Epidermal melanocyte (primary cell): ENCODE data around the gene MAP4K1.

Source experiments
- DNase-seq: peaks from one replicate; pipeline ENCODE4 v3.0.0; 2011; ENCODE audit warnings: low spot score; ENCODE audit not compliant: insufficient read length

Gene MAP4K1

DNA sequence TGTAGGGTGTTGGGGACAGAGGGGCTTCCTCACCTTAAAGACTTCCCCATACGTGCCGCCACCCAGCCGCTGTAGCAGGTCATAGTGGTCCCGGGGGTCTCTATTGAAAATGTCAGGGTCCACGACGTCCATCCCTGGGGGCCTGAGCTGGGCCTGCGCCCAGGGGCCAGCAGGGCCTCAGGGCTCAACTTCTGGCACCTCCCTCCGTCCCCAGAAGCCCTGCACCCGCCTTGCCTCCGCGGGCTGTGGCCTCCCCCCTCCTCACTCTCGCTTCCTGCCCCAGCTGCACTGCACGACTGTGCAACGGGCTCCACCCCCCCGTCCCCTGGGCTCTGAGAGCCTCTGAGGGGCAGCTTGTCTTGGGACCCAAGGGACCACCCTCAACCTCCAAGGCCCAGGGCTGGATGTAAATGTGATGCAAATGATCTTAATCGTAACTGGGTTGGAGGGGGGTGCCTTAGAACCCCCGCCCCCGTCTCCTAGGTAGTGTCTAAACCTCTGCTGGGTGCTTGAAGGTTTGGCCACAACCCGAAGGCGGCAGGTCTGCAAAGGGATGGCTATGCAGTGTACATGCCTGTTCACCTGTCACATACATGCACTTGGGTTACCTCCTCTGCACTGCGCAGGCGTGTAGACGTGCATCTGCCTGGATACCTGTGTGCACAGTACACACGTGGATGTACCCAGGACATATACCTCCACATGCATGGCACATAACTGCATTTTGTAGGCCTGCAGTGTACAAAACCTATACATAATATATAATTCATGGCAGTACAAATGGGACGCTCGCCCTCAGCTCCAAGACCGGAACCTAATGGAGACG lies at the start of gene MAP4K1:
MAP4K1 (minus strand) TSS at position 190 of the 826 bp plus-strand sequence; CDS start at position 132, 58 bp downstream.
- DNase-seq: no peak

DNA sequence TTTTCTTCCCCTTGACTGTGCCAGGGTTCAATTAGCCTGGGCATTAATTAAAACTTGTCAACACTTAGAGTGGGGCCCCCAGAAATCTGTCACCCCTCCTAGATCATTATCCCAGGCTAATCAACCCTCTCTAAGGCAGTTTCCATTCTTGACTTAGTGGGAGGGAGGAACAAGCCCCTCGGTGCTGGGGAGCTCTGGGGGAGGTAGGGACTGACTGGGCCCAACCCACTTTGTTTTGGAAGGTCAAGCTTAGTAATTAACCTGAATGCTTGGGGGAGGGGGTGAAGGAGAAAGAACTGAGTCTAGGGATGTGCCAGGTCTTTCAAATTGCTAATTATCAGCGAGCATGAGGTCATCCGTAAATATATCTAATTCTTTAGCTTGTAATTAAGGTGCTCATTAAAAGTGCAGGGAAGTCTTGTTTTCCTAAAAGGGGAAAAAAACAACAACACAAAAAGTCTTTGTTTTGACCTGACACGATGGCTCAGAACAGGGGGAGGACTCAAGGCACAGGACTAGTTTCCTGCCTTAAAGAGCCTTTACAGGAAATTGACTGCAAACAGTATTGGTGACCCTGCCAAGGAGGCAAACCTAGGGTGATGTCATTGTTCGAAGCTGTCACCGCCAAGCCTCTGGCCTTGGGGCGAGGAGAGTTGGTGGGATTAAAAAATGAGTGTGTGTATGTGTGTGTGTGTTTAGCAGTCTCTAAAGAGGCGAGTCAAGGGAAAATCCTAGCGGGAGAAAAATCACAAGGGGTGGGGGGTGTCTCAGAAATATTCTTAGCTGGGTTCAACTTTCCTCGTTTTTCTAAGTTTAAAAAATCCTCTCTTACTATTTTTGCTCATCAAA lies 49.1 kb upstream of the MAP4K1 start:
- peak; percentile 38 for DNase-seq

DNA sequence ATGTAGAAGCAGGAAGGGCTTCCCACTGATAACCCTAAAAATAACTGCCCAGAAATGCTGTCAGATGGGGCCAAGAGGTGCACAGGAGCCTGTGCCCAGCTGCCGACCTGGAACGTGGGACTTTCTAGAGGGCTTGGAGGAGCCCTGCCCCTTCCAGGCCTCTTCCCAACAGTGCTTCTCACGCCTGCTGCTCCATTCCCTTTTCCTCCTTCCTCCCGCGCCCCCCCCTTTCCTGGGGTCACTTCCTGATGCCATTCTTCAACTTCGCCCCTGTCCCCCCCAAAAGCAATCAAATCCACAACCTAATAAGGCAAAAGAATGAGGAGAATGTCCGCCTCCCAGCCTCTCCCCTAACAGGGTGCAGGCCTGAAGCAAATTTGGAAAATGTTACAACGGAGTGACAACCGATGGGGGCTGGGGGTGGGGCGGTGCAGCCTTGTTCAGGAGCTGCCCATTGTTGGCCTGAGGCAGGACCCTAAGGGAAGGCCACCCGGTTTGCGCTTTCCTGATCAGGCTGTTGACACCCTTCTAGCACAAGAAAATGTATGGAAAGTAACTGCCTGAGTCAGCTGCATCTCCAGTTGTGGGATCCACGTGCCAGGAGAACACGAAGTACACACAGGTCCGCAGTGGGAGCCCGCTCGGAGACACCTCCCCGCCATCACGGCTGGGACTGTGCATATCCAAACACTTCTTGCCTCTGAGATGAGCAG lies 48.4 kb upstream of the MAP4K1 start:
- DNase-seq: no peak

DNA sequence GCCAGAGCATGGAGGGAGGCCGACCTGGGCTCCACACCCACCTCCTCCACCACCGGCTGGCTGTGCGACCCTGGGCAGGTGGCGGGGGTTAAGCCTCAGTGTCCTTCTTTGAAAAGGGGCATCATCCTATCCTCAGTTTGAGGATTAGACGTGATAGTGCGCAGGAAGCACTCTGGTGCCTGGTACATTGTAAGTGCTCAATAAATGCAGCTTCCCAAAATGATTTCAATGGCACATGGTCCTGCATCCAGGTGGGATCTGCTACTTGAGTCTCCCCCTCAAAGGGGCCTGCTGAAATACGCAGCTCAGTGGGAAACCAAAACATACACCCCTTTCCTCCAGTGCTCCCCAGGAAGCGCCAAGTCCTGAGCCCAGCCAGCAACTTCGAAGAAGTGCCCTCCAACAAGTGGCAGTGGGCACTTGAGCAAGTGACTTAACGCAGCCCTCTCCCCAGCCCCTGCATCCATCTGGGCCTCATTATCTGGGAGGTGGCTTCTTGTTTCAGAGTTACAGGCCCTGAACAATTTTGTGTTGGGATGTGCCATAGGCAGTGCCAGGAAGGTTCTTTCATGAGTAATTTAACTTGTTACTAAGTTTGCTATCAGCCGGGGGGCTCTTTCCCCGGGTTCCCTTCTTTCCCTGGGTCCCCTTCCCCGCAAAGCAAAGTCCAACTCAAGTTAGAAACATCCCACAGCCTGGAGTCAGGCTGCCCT lies 47.6 kb upstream of the MAP4K1 start:
- no peak for DNase-seq

DNA sequence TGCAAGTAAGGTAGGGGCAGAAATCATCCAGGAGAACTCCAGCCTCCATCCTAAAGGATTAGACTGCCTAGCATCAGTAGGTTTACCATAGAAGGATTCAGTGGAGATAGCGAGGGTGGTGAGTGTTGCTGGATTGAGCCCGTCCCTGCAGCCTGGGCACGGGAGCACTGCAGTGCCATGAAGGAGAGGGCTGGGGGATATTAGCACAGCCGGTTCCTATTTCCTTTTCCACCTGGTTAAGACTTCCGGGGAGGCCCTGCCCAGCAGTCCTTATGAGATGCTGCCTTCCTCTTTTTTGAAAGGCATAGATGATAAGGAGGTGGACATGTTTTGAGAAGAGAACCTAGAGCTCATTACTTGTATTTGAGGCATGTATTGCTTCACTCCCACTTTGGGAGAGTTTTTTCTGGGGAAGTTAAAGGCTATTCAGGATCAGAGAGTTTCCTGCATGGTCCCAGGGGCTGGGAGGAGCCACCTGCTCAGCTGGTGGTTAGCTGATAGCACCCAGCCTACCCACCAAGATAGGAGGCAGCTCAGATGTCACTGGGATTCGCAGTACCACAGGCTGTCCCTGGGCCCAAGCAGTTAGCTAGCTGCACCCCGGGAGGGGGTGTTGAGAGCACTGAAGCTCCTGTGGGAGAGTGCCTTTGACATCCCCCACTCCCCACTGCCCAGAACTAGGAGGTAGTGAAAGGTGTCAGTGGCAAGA lies 46.9 kb upstream of the MAP4K1 start:
- DNase-seq: no peak

DNA sequence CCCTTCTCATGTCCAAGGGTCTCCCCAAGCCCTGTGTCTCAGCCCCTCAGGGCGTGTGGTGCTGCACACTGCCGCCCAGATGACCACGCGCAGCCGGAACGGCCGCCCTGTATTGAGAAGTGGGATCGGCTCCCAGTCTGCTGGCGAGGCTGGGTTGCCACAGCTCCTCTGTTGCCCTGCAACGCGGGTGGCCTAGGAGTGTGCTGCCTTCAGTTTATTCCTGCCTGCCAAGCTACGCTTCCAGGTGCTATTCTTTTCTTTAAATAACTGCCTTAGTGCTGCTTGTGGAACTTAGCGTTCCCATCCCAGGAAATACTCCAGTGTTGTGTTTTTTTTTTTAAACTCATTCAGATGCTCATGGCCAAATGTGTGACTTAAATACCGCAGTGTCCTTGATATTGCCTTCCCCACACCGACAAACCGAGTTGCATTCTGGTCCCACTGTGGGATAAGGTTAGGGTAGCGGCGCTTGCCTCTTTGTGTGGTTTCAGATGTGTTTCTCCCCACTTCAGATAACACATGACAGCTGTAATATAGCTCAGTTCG lies 46.3 kb upstream of the MAP4K1 start:
- DNase-seq: no peak

DNA sequence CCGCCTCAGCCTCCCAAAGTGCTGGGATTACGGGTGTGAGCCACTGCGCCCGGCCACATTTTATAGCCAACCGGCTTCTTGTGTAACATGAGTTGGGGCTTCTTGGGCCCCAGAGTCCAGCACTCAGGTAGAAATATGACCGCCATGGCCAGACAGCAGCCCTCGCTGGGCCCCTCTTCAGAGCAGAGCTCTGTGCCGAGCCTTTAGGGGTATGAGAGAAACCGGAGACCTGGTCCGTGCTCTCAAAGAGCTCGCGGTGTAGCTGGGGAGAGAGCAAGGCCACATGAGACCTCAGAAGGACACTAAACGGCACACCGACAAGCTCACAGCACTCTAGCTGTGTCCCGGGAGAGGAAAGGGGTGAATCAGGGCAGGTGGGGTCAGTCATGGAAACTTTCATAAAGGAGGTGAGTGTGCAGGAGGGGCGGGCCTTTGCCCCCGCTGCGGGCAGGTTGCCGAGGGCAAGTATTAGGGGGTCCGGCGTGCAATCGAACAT lies 45.5 kb upstream of the MAP4K1 start:
- DNase-seq: no peak

DNA sequence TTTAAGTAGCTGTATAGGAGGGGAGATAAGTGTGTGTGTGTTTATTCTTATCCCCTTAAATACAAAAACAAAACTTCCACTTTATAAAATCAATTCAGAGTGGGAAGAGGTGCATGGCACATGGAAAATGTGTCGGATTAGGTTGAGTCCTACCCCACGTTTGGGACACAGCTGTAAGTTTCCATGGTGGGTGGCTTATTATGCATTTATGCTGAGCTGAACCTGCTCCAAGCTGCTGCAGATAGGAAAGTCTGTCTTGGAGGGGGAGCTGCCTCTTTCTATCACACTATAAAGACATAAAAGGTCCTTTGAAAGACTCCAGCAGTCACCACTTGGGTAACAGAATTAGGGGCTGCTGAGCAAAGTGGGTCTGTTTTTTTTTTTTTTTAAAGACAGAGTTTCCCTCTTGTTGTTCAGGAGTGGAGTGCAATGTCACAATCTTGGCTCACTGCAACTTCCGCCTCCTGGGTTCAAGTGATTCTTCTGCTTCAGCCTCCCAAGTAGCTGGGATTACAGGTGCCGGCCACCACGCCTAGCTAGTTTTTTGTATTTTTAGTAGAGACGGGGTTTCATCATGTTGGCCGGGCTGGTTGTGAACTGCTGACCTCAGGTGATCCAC lies 44.9 kb upstream of the MAP4K1 start:
- no peak for DNase-seq

DNA sequence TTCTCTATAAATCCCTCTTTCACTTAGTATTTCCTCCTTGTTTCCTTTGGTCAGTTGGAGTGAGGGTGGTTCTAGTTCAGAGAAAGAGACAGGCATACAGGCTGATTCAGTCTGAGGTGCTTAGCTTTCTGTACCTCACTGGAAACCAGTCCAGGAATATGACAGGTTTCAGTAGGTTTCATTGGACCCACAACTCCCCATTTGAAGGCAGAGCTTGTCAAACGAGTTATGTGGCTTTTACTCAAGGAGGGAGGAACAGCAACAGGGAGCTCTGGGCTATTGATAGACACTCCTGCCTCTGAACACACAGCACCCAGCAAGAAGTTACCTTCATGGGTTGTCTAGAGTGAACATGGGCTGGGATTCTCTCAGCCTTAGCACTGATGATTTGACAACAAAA lies 44.2 kb upstream of the MAP4K1 start:
- DNase-seq: no peak

DNA sequence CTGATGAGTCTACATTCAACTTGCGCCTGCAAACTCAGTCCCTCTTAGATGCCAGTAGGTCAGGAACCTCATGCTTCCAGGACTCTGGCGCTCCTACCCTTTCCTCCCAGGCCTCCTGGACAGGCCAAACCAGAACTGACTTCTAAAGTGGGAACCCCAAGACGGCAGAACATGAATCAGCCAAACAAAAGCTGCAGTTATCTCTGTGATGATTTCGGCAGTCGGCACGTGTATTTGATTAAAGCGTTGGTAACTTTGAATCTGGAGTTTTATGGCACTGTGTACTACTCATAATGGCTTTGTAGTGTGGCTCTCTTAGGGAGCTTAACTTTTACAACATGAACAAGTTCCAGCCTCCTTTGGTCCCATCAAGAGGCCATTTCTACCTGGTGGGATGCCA lies 43.4 kb upstream of the MAP4K1 start:
- no peak for DNase-seq

DNA sequence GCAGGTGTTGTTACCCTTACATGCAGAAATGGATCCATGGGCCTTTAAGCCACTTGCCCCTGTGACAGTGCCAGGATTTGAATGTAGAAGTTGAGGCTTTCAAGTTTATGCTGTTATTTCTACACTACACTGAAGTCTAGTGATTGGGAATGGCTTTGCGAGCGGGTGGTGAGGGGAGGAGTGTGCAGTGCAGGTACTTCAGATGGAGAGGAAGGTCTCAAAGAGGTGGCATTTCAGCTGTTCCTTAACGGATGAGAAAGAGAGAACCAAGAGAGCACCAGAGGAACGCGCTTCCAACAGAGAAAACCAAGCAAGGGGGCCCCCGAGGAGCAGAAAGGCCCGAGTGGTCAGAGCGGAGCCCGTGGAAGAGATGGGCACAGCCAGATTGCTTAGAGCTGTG lies 43.0 kb upstream of the MAP4K1 start:
- DNase-seq: no peak

DNA sequence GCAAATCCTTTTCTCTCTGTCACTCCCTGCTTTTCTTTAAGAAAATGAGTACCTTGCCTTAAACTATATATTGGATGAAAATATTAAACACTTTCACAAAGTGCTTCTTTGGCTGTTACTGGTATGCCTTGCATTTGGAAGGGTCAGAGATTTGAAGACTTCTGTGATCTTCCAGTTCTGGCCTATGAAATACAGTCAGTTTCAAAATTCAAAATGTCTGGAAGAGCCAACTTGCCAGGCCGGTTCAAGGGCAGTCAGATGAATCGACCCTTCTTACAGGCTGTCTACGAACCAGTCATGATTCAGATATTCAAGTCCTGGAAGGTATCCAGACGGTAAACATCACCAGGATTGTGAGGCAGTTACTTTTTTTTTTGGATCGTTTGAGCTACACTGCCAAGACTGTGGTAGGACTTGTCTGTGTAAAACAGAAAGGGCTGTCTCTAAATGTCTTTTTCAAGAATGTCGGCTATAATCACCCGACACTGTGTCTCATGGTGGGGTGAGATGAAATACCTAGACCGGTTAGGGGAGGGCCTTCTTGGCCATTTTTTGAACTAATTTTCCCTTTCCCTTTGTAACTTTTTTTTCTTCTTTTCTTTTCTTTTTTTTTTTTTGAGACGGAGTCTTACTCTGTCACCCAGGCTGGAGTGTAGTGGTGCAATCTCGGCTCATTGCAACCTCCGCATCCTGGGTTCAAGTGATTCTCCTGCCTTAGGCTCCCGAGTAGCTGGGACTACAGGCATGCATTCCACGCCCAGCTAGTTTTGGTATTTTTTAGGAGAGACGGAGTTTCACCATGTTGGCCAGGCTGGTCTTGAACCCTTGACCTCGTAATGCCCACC lies 40.9 kb upstream of the MAP4K1 start:
- DNase-seq: peak; percentile 78

DNA sequence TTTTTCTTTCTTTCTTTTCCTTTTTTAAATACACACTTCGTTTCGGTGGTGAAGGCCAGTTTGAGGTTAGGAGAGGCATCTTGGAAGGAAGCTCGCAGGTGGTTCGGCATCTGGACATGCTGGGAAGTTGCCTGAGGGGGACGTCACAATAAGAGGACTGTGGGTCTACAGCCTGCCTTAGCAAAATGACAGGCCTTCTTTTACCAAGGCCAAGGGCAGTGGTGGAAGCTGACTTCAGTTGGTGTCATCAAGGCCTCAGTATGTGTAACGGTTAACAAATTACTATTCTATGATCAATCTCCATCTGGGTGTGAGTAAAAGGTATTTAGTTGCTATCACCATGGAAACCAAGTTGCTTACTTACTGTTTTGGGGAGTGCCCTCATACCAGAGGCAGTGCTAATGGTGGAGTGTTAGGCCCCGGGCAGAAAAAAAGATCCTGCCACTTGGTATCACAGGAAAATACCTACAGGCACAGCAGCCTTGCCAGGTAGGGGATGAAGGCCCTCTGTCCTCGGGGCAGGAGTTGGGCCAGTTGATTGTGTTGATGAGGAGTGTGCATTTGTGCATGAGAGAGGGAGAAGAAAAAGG lies 40.0 kb upstream of the MAP4K1 start:
- no peak for DNase-seq

DNA sequence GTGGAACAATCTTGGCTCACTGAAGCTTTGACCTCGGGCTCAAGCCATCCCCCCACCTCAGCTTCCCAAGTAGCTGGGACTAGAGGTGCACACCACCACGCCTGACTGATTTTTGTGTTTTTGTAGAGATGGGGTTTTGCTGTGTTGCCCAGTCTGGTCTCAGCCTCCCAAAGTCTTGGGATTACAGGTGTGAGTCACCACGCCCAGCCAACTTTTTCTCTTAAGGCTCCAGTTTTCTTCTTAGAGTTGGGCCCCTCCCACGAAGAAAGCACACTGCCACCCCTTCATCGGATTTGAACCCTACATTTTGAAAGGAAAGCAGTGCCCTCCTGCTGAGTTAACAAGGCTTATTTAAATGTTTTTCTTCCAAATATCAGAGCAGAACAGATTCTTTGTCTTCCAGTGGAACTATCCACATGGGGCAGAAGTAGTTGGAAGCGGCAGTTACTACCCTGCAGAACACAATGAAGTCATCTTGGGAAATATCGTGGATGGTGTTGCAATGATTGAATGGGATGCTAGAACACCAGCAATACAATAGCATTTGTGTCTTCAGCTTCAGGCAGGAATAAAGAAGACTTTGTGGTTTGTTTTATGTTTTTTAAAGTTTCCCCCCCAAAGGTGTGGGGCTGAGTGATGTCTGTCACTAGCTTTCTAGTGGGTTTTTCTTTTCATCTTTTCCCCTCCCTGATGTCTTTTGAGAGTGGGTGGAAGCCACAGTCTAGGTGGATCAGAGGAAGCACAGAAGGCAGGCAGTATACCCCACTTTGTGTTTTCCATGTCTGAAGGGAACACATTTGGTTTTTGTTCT lies 38.6 kb upstream of the MAP4K1 start:
- DNase-seq: no peak

DNA sequence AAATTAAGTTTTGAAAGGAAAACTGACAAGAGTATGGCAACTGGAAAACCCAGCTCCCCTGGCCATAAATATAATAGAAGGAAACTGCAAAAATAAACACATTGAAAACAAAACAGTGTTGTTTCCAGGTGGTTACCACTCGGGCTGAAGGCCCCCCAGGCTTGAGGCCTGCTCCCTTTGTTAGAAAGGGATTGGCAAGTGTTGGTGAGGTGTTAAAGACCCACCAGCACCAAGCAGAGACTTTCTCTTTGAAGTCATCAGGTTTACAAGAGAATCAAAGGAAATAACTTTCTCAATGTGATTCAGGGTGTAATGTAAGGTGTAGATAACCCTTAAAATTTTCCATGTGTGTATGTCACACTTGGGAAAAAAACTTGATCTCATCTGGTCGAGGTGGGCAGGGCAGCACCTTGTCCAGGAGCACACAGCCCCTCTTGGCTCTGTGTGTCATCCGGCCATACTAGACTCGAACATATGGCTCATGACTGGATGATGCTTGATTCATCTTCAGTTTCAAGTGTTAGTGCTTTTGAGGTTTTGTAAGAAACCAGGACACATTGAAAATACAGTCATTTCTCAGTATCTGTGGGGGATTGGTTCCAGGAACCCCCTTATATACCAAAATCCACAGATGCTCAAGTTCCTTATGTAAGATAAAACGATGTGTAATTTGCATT lies 37.5 kb upstream of the MAP4K1 start:
- no peak for DNase-seq

DNA sequence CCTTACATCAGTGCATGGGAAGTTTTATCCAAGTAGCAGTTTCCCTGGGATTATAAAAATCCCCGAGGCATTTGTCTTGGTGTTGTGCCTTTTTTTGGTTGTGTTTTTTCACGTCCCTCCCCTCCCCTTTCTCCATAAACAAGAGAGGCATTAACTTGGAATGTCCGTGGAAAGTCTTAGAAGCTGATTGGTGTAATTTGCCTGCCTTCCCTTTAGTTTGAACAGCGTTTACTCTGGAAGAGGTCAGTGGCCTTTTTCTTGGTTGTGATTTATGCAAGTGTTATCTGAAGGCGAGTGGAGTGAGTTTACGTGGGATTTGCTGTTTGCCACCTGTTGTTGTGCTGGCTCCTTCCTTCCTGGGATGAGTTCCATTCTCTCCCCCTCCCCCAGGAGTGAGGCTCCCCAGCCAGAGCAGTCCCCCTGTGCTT lies 36.9 kb upstream of the MAP4K1 start:
- DNase-seq: peak; percentile 50

DNA sequence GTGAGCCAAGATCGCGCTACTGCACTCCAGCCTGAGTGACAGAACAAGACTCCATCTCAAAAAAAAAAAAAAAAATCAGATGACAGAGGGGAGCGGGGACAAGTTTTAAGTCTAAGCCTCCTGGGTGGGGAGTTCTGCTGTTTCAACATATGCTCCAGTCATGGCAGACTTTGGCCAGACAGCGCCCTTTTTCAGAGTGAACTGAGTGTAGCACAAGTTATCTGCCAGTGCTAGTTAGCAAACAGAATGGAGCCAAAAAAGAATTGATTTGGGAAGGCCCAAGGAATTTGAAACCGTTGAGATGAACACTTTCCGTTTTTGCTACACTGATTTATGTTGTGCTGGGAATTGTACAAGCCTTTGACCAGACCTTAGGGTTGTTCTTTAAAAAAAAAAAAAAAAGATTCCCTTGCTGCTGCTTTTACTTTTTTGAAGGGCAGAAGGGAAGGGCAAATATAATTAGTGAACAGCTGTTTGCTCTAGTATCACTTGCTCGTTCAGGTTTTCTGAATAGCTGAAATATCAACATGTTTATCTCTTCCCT lies 35.3 kb upstream of the MAP4K1 start:
- no peak for DNase-seq
